Measurements from ENCODE around the gene HACD4. TPM values are rescaled to one million over a fixed set of nuclear protein-coding genes. Genes with fewer than 3 reads are reported as not detected.

Gene HACD4
- total and polyA plus RNA-seq, 9 of the 15 experiments (the other 6 are each of a cell fraction or from before 2014, with no cell fraction given), result 0.02 TPM; not detected in 8

GRCh38 chr9:21042466-21042865 is 11.0 kb upstream of the HACD4 start (continued):
- TF ChIP-seq ESRRA (IDR thresholded peaks at IDR 0.05; ENCODE audit: borderline replicate concordance, low read depth), result no peak
- no peak for TF ChIP-seq ATF4 (CRISPR knock-in tag; IDR thresholded peaks at IDR 0.05)

- H3K9me1 ChIP-seq (ENCODE audit: control insufficient read depth, insufficient read depth, low read length), result no peaks in the 10 kb centered on the region
- WGBS (ENCODE audit: insufficient coverage, low coverage, missing lambda C conversion rate), result no CpG with 5 or more reads among the region's 1 CpG
- no peaks in the 10 kb centered on the region for H3K36me3 ChIP-seq (ENCODE audit: control insufficient read depth, insufficient read depth, low read length)
- H3K27ac ChIP-seq (ENCODE audit: extremely low read depth, low read depth, low read length), result no peak overlapping the region
- no peak for DNase-seq (ENCODE audit: extremely low read depth in 1 of 4, low spot score in 3 of 4)
- no peak for ATAC-seq
- no peak overlapping the region for H2AFZ ChIP-seq (ENCODE audit: low read depth, low read length)
- CTCF ChIA-PET (ENCODE audit: low intra/inter-chr PET ratio), result no interaction called here
- intact Hi-C loops (cut with micrococcal nuclease) (no loop called here), in situ Hi-C loops (cut with MboI) (no loop called here)
- H3K27me3 ChIP-seq (ENCODE audit: control insufficient read depth in 2 of 2, insufficient read depth in 2 of 2, low read length in 2 of 2), result no peaks in the 10 kb centered on the region
- no peaks in the 10 kb centered on the region for H3K9me3 ChIP-seq (replicated peaks; ENCODE audit: control insufficient read depth, insufficient read depth, low read depth, low read length)
- no peaks in the 10 kb centered on the region for H3K4me1 ChIP-seq (replicated peaks in 1 of 2; ENCODE audit: control insufficient read depth in 2 of 2, insufficient read depth in 2 of 2, low read length in 2 of 2)
- H3K79me2 ChIP-seq (ENCODE audit: control insufficient read depth, insufficient read depth, low read length), result no peaks in the 10 kb centered on the region
- BruUV-seq (replicated peaks), result no TSS peak
- no peak for FAIRE-seq
- POLR2A ChIA-PET, result no interaction called here
- no peak overlapping the region for H3K9ac ChIP-seq (ENCODE audit: insufficient read depth in 1 of 2, low read depth in 2 of 2, low read length in 2 of 2)
- H3K4me2 ChIP-seq (ENCODE audit: insufficient read depth, low read length), result no peak overlapping the region
- TF ChIP-seq CSDE1 (IDR thresholded peaks at IDR 0.05) (no peak), THAP12 (CRISPR knock-in tag; IDR thresholded peaks at IDR 0.05) (no peak), CHCHD3 (CRISPR knock-in tag; IDR thresholded peaks at IDR 0.05) (no peak), RBM34 (IDR thresholded peaks at IDR 0.05; ENCODE audit: borderline replicate concordance, insufficient read depth, low read length) (no peak), MBD2 (IDR thresholded peaks at IDR 0.05; ENCODE audit: borderline replicate concordance, low read depth) (no peak), THRA (IDR thresholded peaks at IDR 0.05) (no peak), SIX5 (IDR thresholded peaks at IDR 0.05; ENCODE audit: borderline replicate concordance in 1 of 2, insufficient read depth in 1 of 2, low read depth in 1 of 2, low read length in 2 of 2) (no peak), FOXJ2 (tag; IDR thresholded peaks at IDR 0.05) (no peak), HSF4 (CRISPR knock-in tag; IDR thresholded peaks at IDR 0.05; ENCODE audit: borderline replicate concordance) (no peak)
- no peak overlapping the region for H3K4me3 ChIP-seq
- H4K20me1 ChIP-seq (replicated peaks; ENCODE audit: control insufficient read depth, insufficient read depth, low read length), result no peaks in the 10 kb centered on the region
Observed at GRCh38 chr9:21039302-21039701, 7.9 kb upstream of the HACD4 start.
